K562 (cell line): ENCODE data around the gene RXRA. TPM values are rescaled to one million over a fixed set of nuclear protein-coding genes. Genes with fewer than 3 reads are reported as not detected.

Source experiments
- ATAC-seq: fragments of 200-7000 bp; cut with Tn5 transposase; 3 replicates; pipeline ENCODE4 v1.9.1; 2020; ENCODE audit warnings: moderate library complexity
- BruUV-seq: library from RNA; stranded (reverse); fragments of 400-500 nt; replicated peaks from 2 replicates; lab custom pipeline; 2021; lab: Mats Ljungman, UMichigan
- CTCF ChIA-PET: fragments of 300-600 bp; formaldehyde crosslinking; extraction: SDS; loops from one replicate; lab custom pipeline; 2021; ENCODE audit warnings: low intra/inter-chr PET ratio; lab: Yijun Ruan, JAX
- POLR2A ChIA-PET: fragments of 300-600, 350-650 bp; sonication (Branson Sonifier 250); formaldehyde crosslinking; extraction: SDS; loops from one replicate; lab custom pipeline; 2021; ENCODE audit warnings: antibody characterized with exemption, inconsistent platforms; lab: Yijun Ruan, JAX
- DNase-seq, 4 experiments: peaks; one replicate each; pipeline versions ENCODE4 v3.0.0 to v3.0.0-alpha.2; 2011 to 2018; ENCODE audit warnings: low spot score in 3 of 4, mixed read lengths in 3 of 4; ENCODE audit errors: extremely low read depth in 1 of 4
- FAIRE-seq: peaks from 2 replicates; lab custom pipeline; 2011; peaks lifted over from hg19 to GRCh38; lab: Jason Lieb, UNC
- H2AFZ ChIP-seq: 2 replicates; pipeline ENCODE4 v1.6.0; 2011; ENCODE audit warnings: low read depth, low read length, control low read depth, inconsistent platforms
- H3K27ac ChIP-seq: fragments of 200-600 bp; 3 replicates; pipeline ENCODE4 v1.8.0; 2011; ENCODE audit warnings: low read depth, mild to moderate bottlenecking, control low read depth, inconsistent platforms, low read length, moderate library complexity, mixed read lengths; ENCODE audit errors: extremely low read depth
- H3K27me3 ChIP-seq, 2 experiments: fragments of 300-600 bp in 1 of 2; 2 replicates in 1 of 2; 3 replicates in 1 of 2; pipeline versions ENCODE4 v1.6.0 to v1.8.0; 2011; ENCODE audit warnings: inconsistent platforms in 2 of 2, low read length in 2 of 2, mild to moderate bottlenecking in 1 of 2, mixed read lengths in 1 of 2, moderate library complexity in 1 of 2; ENCODE audit not compliant: control insufficient read depth in 2 of 2, insufficient read depth in 2 of 2
- H3K36me3 ChIP-seq: fragments of 300-600 bp; 3 replicates; pipeline ENCODE4 v1.8.0; 2011; ENCODE audit warnings: mild to moderate bottlenecking, low read length, inconsistent platforms; ENCODE audit not compliant: control insufficient read depth, insufficient read depth
- H3K4me1 ChIP-seq, 2 experiments: fragments of 200-600 bp in 1 of 2; replicated peaks in 1 of 2; 2 replicates in 1 of 2; 3 replicates in 1 of 2; pipeline versions ENCODE4 v1.5.1 to v1.8.0; 2011; ENCODE audit warnings: inconsistent platforms in 2 of 2, low read length in 2 of 2, mild to moderate bottlenecking in 1 of 2, mixed read lengths in 1 of 2, moderate library complexity in 1 of 2; ENCODE audit not compliant: control insufficient read depth in 2 of 2, insufficient read depth in 2 of 2
- H3K4me2 ChIP-seq: 2 replicates; pipeline ENCODE4 v1.6.1; 2011; ENCODE audit warnings: low read length, control low read depth, inconsistent platforms, mixed read lengths; ENCODE audit not compliant: insufficient read depth
- H3K4me3 ChIP-seq: fragments of 200-600 bp; sonication (generic), shearing (Covaris generic); 2 replicates; pipeline ENCODE4 v1.5.1; 2016; ENCODE audit warnings: control low read depth, inconsistent platforms
- H3K79me2 ChIP-seq: fragments of 200-600 bp; 3 replicates; pipeline ENCODE4 v1.8.0; 2011; ENCODE audit warnings: low read length, inconsistent platforms; ENCODE audit not compliant: control insufficient read depth, insufficient read depth
- H3K9ac ChIP-seq, 2 experiments: 2 replicates each; pipeline versions ENCODE4 v1.6.0 to v1.6.1; 2011; ENCODE audit warnings: low read depth in 2 of 2, low read length in 2 of 2, control low read depth in 1 of 2, inconsistent platforms in 1 of 2, mild to moderate bottlenecking in 1 of 2, mixed read lengths in 1 of 2; ENCODE audit not compliant: insufficient read depth in 1 of 2
- H3K9me1 ChIP-seq: one replicate; pipeline ENCODE4 v1.6.0; 2011; ENCODE audit warnings: inconsistent platforms, mild to moderate bottlenecking, low read length, moderate library complexity; ENCODE audit not compliant: control insufficient read depth, insufficient read depth
- H3K9me3 ChIP-seq: replicated peaks from 2 replicates; pipeline ENCODE4 v1.5.1; 2011; ENCODE audit warnings: low read depth, low read length, inconsistent platforms; ENCODE audit not compliant: control insufficient read depth, insufficient read depth
- H4K20me1 ChIP-seq: replicated peaks from 2 replicates; pipeline ENCODE4 v1.6.1; 2011; ENCODE audit warnings: low read length, inconsistent platforms, mixed read lengths; ENCODE audit not compliant: control insufficient read depth, insufficient read depth
- GABPA ChIP-seq: fragments of 200-800 bp; sonication (Bioruptor generic); conservative IDR thresholded peaks from 2 replicates; pipeline ENCODE4 v1.6.1; 2016; ENCODE audit warnings: low read depth, missing genetic modification characterization, missing compliant biosample characterization
- STAG1 ChIP-seq: sonication (generic); formaldehyde crosslinking; IDR thresholded peaks from 2 replicates; pipeline ENCODE4 v1.5.0; 2020; ENCODE audit warnings: missing genetic modification reagents, borderline replicate concordance
- ZFP36 ChIP-seq: fragments of 150-350 bp; IDR thresholded peaks from 2 replicates; pipeline ENCODE4 v1.6.1; 2018; ENCODE audit warnings: low read length, low read depth; ENCODE audit not compliant: partially characterized antibody
- WGBS: fragments of 100-300 bp; shearing (Covaris generic); methylation state at CpG from one replicate; pipeline ENCODE4 v1.1.6; 2016; ENCODE audit warnings: low coverage, mixed read lengths; ENCODE audit not compliant: insufficient coverage; ENCODE audit errors: missing lambda C conversion rate; 5-methylcytosine and 5-hydroxymethylcytosine counted together
- in situ Hi-C: fragments of 300-500 bp; cut with MboI; formaldehyde crosslinking; loops from 4 replicates; pipeline ENCODE4 v1.15.0; 2018; ENCODE audit warnings: inconsistent platforms, mixed read lengths
- intact Hi-C: fragments of 100-400 bp; cut with micrococcal nuclease; formaldehyde crosslinking; loops from 2 replicates; pipeline ENCODE4 v1.14.2; 2022
- polyA plus RNA-seq, 8 experiments: library from polyadenylated mRNA; depleted of rRNA in 4 of 8; stranded (reverse) in 5 of 8; unstranded in 3 of 8; fragments of >200 nt; fragmentation: Nextera tagmentation in 2 of 8; fragmentation: Illumina TruSeq in 1 of 8; extraction: Ambion mirVana in 2 of 8; extraction: Trizol in 1 of 8; gene quantifications; 2 replicates each; pipeline versions ENCODE4 v1.2.1 to v1.2.3, GENCODE V29; 2011 to 2014; ENCODE audit warnings: inconsistent platforms in 1 of 8, missing spikeins in 1 of 8
- total RNA-seq, 7 experiments: library from RNA; depleted of rRNA in 6 of 7; stranded (reverse); fragments of >200 nt in 6 of 7; fragmentation: Illumina TruSeq in 2 of 7; extraction: Trizol in 2 of 7; gene quantifications; 2 replicates each; pipeline versions ENCODE4 v1.2.1 to v1.2.3, GENCODE V29; 2011 to 2021; ENCODE audit warnings: low replicate concordance in 1 of 7
- TF ChIP-seq, protein P1 (sequence below): IDR thresholded peaks from 2 replicates; pipeline ENCODE4 v1.6.1; 2014; ENCODE audit warnings: antibody characterized with exemption
- TF ChIP-seq, protein P2 (sequence below), 3 experiments: IDR thresholded peaks in 2 of 3; conservative IDR thresholded peaks in 1 of 3; 2 replicates each; pipeline ENCODE4 v1.5.1; 2011 to 2012; ENCODE audit warnings: low read length in 3 of 3, mild to moderate bottlenecking in 3 of 3, control low read depth in 2 of 3, improper control_type of control experiment in 1 of 3, inconsistent platforms in 1 of 3, low read depth in 1 of 3, mixed read lengths in 1 of 3, moderate library complexity in 1 of 3; ENCODE audit not compliant: insufficient read depth in 2 of 3
- TF ChIP-seq, protein P3 (sequence below): fragments of 450-650 bp; IDR thresholded peaks from 2 replicates; pipeline ENCODE4 v1.6.1; 2017; ENCODE audit warnings: antibody characterized with exemption

RXRA gene
- total and polyA plus RNA-seq, 9 of the 15 experiments (the other 6 are each of a cell fraction or from before 2014, with no cell fraction given): 0.35 to 23.6 (median 4.6) TPM

DNA sequence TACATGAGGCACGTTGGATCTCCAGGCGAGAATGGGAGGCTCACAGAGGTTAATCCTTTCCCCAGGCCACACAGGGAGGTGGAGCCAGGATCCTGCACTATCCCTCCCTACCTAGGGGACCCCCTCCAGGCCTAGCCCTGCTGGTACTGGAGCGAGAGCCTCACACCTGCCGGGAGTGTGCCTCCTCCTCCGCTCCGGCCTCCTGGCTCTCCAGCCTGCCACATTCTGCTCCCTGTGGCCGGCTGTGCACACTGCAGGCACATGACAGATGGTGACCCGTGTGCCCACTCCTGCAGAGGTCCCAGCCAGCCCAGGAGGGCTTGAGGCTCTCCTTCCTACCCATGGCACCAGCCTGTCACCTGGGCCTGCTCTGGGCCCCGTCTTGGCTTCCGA is 93.4 kb downstream of the RXRA start:
- Histone ChIP-seq H3K9me3 (no peaks in the 10 kb centered on the region), H3K4me3 (no peak overlapping the region), H3K27me3 (no peaks in the 10 kb centered on the region), H3K9ac (no peak overlapping the region), H3K36me3 (no peaks in the 10 kb centered on the region), H3K4me2 (no peak overlapping the region), H3K9me1 (peaks cover 6% of the 10 kb centered on the region), H3K4me1 (peaks cover 0 to 45% of the 10 kb centered on the region in 2 experiments; a peak in 2 of 5 replicates), H2AFZ (no peak overlapping the region), H4K20me1 (peaks cover 4% of the 10 kb centered on the region)
- no TSS peak for BruUV-seq
- in situ Hi-C loops: no loop called here
- 45% methylated on average over 8 of the region's 10 CpGs for WGBS
- FAIRE-seq (no peak), DNase-seq (peak; percentile 16 to 56 (median 45)), ATAC-seq (peak; percentile 83)
- intact Hi-C loops: no loop called here
- TF ChIP-seq ZFP36 (peak; percentile 90), GABPA (tag) (no peak), STAG1 (CRISPR knock-in tag) (no peak)
- TF ChIP-seq, protein P1, sequence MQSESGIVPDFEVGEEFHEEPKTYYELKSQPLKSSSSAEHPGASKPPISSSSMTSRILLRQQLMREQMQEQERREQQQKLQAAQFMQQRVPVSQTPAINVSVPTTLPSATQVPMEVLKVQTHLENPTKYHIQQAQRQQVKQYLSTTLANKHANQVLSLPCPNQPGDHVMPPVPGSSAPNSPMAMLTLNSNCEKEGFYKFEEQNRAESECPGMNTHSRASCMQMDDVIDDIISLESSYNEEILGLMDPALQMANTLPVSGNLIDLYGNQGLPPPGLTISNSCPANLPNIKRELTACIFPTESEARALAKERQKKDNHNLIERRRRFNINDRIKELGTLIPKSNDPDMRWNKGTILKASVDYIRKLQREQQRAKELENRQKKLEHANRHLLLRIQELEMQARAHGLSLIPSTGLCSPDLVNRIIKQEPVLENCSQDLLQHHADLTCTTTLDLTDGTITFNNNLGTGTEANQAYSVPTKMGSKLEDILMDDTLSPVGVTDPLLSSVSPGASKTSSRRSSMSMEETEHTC: peak; percentile 44; the same call in 1 of the 2 replicates
- TF ChIP-seq, protein P2, sequence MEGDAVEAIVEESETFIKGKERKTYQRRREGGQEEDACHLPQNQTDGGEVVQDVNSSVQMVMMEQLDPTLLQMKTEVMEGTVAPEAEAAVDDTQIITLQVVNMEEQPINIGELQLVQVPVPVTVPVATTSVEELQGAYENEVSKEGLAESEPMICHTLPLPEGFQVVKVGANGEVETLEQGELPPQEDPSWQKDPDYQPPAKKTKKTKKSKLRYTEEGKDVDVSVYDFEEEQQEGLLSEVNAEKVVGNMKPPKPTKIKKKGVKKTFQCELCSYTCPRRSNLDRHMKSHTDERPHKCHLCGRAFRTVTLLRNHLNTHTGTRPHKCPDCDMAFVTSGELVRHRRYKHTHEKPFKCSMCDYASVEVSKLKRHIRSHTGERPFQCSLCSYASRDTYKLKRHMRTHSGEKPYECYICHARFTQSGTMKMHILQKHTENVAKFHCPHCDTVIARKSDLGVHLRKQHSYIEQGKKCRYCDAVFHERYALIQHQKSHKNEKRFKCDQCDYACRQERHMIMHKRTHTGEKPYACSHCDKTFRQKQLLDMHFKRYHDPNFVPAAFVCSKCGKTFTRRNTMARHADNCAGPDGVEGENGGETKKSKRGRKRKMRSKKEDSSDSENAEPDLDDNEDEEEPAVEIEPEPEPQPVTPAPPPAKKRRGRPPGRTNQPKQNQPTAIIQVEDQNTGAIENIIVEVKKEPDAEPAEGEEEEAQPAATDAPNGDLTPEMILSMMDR (IDR thresholded peaks at IDR 0.05 in 2 of 3, conservative IDR thresholded peaks at IDR 0.05 in 1 of 3; ENCODE audit: insufficient read depth in 2 of 3, low read depth in 1 of 3, low read length in 3 of 3): peak in 2 of 3 experiments; percentile 23 to 49; a peak in 4 of 6 replicates
- TF ChIP-seq, protein P3, sequence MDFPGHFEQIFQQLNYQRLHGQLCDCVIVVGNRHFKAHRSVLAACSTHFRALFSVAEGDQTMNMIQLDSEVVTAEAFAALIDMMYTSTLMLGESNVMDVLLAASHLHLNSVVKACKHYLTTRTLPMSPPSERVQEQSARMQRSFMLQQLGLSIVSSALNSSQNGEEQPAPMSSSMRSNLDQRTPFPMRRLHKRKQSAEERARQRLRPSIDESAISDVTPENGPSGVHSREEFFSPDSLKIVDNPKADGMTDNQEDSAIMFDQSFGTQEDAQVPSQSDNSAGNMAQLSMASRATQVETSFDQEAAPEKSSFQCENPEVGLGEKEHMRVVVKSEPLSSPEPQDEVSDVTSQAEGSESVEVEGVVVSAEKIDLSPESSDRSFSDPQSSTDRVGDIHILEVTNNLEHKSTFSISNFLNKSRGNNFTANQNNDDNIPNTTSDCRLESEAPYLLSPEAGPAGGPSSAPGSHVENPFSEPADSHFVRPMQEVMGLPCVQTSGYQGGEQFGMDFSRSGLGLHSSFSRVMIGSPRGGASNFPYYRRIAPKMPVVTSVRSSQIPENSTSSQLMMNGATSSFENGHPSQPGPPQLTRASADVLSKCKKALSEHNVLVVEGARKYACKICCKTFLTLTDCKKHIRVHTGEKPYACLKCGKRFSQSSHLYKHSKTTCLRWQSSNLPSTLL: no peak
- TF ChIP-seq, all 486 proteins: peak for 3
- Histone ChIP-seq H3K27ac (no peak overlapping the region), H3K79me2 (no peaks in the 10 kb centered on the region)
- POLR2A ChIA-PET: no interaction called here
- CTCF ChIA-PET: no interaction called here
